ENCODE data around the gene RASIP1. TPM values are rescaled to one million over a fixed set of nuclear protein-coding genes. Genes with fewer than 3 reads are reported as not detected.
"Not testable (repeated sequence)": the region's sequence is repeated elsewhere in the genome, so short reads cannot be mapped to it uniquely, and the experiment has no call there.

The RASIP1 gene
- total RNA-seq, 3 donors from 2014 or later = 1.7 to 8.6 (median 3.2) TPM

DNA sequence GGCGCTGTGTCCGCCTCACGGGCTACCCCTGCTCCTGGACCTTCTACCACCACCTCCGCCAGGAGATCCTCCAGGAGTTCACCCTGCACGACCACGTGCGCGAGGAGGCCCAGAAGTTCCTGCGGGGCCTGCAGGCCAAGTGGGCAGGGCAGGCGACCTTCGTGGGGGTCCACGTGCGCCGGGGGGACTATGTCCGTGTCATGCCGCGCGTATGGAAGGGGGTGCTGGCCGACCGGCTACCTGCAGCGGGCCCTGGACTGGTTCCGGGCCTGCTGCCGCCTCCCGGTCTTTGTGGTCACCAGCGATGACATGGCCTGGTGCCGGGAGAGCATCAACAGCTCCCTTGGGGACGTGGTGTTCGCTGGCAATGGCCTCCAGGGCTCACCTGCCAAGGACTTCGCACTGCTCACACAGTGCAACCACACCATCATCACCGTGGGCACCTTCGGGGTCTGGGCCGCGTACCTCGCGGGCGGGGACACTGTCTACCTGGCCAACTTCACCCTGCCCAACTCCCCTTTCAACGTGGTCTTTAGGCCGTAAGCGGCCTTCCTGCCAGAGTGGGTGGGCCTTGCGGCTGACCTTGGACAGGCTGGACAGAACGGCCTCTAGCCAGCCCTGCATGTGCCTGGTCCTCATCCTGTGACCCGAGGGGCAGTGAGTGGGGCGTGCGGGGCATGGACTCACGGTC lies 59.8 kb downstream of the RASIP1 start:
- TF ChIP-seq, protein P1, sequence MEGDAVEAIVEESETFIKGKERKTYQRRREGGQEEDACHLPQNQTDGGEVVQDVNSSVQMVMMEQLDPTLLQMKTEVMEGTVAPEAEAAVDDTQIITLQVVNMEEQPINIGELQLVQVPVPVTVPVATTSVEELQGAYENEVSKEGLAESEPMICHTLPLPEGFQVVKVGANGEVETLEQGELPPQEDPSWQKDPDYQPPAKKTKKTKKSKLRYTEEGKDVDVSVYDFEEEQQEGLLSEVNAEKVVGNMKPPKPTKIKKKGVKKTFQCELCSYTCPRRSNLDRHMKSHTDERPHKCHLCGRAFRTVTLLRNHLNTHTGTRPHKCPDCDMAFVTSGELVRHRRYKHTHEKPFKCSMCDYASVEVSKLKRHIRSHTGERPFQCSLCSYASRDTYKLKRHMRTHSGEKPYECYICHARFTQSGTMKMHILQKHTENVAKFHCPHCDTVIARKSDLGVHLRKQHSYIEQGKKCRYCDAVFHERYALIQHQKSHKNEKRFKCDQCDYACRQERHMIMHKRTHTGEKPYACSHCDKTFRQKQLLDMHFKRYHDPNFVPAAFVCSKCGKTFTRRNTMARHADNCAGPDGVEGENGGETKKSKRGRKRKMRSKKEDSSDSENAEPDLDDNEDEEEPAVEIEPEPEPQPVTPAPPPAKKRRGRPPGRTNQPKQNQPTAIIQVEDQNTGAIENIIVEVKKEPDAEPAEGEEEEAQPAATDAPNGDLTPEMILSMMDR (IDR thresholded peaks at IDR 0.05) = no peak
- H3K4me3 ChIP-seq = no peak overlapping the region
- no peak for ATAC-seq

DNA sequence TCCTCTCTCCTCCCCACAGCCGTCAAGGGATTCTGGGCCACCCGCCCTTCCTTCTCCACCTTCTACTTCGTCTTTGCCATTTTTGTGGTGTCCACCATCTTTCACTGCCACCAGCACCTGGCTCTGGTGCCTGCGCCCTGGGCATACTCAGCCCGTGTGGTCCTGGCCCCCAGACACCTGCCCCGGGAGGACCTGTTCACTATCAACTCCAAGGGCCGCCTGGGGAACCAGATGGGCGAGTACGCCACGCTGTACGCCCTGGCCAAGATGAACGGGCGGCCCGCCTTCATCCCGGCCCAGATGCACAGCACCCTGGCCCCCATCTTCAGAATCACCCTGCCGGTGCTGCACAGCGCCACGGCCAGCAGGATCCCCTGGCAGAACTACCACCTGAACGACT lies 60.4 kb downstream of the RASIP1 start:
- H3K36me3 ChIP-seq (ENCODE audit: low read depth); H3K9me3 ChIP-seq; H3K4me3 ChIP-seq; DNase-seq; ATAC-seq; intact Hi-C loops (cut with DNase I, micrococcal nuclease): not testable (repeated sequence)
- H3K4me1 ChIP-seq (ENCODE audit: low read depth) = peaks cover 26% of the 10 kb centered on the region

More for the DNA sequence above, 59.8 kb downstream of the RASIP1 start:
- Histone ChIP-seq H3K4me1 (ENCODE audit: low read depth) (peaks cover 22% of the 10 kb centered on the region), H3K9me3 (no peaks in the 10 kb centered on the region), H3K36me3 (ENCODE audit: low read depth) (no peaks in the 10 kb centered on the region)
- no peak for DNase-seq
- intact Hi-C loops (cut with DNase I, micrococcal nuclease) = no loop called here

DNA sequence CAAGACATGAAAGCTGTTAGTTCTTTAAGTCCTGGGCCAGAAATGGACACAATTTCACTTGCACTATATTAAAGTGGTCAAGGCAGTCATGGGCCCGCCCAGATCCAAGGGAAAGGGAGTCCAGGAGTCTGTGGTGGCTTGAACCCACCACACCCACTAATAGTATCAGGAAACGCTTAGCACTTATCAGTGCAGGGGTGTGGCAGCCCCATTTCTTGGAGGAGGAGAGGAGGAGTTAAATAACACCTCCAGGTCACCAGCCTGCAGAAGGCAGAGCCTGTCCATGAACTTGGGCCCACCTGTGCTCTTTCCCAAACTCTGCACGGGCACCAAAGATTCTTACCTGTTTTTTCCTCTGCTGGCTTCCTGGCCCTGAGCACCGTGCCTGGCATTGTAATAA lies 62.2 kb downstream of the RASIP1 start:
- no peaks in the 10 kb centered on the region for H3K36me3 ChIP-seq (ENCODE audit: low read depth)
- DNase-seq (peak; percentile 64 to 68 (median 65)), ATAC-seq (peak; percentile 81)
- H3K9me3 ChIP-seq = no peaks in the 10 kb centered on the region
- intact Hi-C loops (cut with DNase I, micrococcal nuclease) = no loop called here
- H3K4me3 ChIP-seq = no peak overlapping the region
- TF ChIP-seq, protein P1 (IDR thresholded peaks at IDR 0.05) = no peak
- H3K4me1 ChIP-seq (ENCODE audit: low read depth) = peaks cover 20% of the 10 kb centered on the region

DNA sequence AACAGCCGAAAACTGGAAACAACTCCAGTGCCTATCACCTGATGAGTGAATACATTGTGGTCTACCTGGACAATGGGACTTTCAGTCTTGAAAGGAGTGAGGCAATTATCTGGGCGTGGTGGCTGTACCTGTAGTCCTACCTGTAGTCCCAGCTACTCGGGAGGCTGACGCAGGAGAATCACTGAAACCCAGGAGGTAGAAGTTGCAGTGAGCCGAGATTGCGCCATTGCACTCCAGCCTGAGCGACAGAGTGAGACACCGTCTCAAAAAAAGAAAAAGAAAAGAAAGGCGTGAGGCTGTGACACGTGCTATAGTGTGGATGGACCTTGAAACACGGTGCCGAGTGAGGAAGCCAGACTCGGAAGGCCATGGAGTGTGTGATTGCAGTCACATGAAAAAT lies 63.5 kb downstream of the RASIP1 start:
- H3K9me3 ChIP-seq = no peaks in the 10 kb centered on the region
- ATAC-seq = peak; percentile 80
- peak; percentile 55 to 68 (median 59) for DNase-seq
- H3K36me3 ChIP-seq (ENCODE audit: low read depth) = no peaks in the 10 kb centered on the region
- TF ChIP-seq, protein P1 (IDR thresholded peaks at IDR 0.05) = no peak
- peaks cover 20% of the 10 kb centered on the region for H3K4me1 ChIP-seq (ENCODE audit: low read depth)
- intact Hi-C loops (cut with DNase I, micrococcal nuclease) = no loop called here
- H3K4me3 ChIP-seq = no peak overlapping the region

DNA sequence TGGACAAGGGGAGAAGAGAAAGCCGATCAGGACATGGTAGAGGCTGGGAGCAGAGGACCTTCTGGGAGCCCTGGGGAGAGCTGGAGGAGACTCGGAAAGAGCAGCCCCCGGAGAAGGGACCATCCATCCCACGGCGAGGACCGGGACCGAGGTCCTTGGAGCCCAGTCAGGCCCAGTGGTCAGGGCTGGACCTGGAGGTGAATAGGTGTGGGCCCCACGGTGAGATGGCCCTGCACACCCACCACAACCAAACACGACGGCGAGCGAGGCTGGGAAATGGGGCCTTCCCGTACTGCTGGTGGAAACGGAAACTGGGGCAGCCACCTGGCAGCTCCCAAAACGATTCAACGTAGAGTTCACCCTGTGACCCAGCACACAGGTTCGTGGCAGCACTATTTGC lies 63.9 kb downstream of the RASIP1 start:
- no peaks in the 10 kb centered on the region for H3K9me3 ChIP-seq
- no peak overlapping the region for H3K4me3 ChIP-seq
- H3K36me3 ChIP-seq (ENCODE audit: low read depth) = no peaks in the 10 kb centered on the region
- ATAC-seq (no peak), DNase-seq (peak in 1 of 3 donors; percentile 57)
- H3K4me1 ChIP-seq (ENCODE audit: low read depth) = peaks cover 20% of the 10 kb centered on the region
- intact Hi-C loops (cut with DNase I, micrococcal nuclease) = no loop called here
- TF ChIP-seq, protein P1 (IDR thresholded peaks at IDR 0.05) = no peak

DNA sequence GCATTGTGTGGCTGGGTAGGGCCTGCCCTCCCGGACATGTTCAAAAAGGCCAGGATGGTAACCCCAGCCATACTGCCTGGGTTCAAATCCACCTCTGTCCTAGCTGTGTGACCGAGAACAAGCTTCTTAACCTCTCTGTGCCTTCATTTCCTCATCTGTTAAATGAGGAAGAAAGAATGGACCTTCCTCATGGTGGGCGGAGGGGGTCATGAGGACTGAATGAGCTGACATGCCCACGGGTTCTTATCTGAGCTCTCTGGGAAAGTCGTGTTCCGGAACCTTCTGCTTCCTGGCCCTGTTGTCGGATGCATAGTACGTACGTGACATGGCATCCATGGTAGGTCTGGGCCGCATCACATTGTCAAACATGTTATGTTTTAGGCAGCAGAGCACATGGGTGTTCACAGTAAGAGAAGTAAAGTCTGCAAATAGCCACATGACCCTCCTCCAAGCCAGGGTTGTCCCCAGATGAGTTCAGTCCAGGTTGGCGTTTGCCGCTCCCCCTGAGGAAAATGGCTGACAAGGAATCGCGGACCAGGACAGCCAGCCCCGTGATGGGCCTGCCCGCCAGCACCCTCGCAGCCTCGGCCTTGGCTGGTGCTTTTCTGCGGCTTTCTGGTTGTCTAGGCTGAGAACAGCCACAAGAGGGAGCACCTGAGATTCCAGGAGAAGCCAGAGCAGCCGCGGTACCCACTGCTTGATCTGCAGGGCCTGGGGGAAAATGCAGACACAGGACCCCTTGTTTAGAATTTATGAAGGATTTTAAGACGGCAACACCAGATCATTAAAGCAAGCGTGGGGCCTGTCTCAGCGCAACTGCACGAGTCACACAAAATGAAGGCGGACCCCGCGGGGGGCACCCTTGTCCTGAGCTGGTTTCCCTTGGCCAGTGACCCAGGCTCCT lies 65.2 kb downstream of the RASIP1 start:
- no peaks in the 10 kb centered on the region for H3K9me3 ChIP-seq
- no peak overlapping the region for H3K4me3 ChIP-seq
- peak; percentile 72 to 92 (median 82) for DNase-seq
- peak; percentile 78 for ATAC-seq
- H3K4me1 ChIP-seq (ENCODE audit: low read depth) = peaks cover 20% of the 10 kb centered on the region
- H3K36me3 ChIP-seq (ENCODE audit: low read depth) = no peaks in the 10 kb centered on the region
- TF ChIP-seq, protein P1 (IDR thresholded peaks at IDR 0.05) = peak; percentile 74
- intact Hi-C loops (cut with DNase I, micrococcal nuclease) = no loop called here

Data from mucosa of descending colon (tissue), 3 donors.